HG02642 (cell line): ENCODE results near the gene SHISAL1.
"Not testable (repeated sequence)": the region's sequence is repeated elsewhere in the genome, so short reads cannot be mapped to it uniquely, and the experiment has no call there.

Source experiments
- ATAC-seq: cut with Tn5 transposase; IDR thresholded peaks from one replicate; pipeline ENCODE4 v1.9.1; 2021; ENCODE audit warnings: mild to moderate bottlenecking; ENCODE audit not compliant: unreplicated experiment, poor library complexity

SHISAL1 gene

DNA sequence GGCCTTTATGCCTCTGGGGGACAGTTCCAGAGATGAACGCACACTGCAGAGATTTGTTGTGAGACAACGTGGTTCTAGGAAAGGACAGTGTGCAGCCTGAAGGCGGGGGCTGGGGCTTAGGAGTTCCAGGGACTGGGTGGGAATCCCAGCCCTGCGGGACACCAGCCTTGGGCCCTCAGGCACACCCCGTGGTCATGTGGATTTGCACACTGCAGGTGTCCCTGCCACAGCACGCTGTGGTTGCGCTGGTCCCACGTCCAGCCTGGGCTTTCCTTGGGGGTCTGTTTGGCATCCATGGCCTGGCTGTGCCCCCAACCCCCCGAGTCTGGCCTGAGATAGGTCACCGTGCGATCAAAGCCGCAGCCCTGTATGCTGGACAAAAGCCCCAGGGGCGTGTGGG, 7.3 kb downstream of the SHISAL1 start:
- ATAC-seq, result no peak

DNA sequence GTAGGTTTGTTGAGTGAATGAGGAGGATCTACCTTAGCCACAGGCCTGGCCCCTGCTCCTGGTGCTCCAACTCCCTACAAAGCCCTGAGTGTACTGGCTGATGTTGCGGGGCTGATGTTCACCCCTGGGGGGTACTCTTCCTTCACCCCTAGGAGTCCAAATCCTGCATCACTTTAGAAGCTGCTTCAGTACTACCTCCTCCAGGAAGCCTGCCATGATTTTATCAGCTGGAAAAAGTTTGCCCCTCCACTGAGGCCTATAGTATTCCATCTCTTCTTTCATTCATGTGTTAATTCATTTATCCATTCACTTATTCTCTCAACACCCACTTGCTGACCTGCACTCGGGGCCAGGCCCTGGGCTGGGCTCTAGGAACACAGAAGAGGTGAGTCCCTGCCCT, 7.8 kb downstream of the SHISAL1 start:
- ATAC-seq, result no peak

DNA sequence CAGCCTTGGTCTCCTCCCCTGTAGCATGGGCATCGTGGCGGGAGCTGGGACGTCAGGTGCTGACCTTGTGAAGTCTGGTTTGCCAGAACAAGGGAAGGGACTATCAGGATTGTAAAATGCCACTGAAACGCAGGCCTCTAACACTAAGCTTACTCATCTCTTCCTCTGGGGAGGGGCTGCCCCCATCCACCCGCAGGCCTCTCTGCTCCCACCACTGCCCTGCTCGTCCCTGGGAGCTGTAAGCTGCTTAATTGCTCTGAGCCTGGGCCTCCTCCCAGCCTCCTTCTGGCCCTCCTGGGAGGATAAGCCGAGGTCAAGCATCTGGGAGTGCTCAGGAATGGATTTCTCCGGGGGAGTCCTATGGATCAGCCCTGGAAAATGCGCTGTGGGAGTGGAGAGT, 8.4 kb downstream of the SHISAL1 start:
- ATAC-seq, result no peak

GRCh38 chr22:44302363-44302762, 10.4 kb downstream of the SHISAL1 start:
- not testable (repeated sequence) for ATAC-seq

GRCh38 chr22:44301039-44301438, 11.7 kb downstream of the SHISAL1 start:
- no peak for ATAC-seq

DNA sequence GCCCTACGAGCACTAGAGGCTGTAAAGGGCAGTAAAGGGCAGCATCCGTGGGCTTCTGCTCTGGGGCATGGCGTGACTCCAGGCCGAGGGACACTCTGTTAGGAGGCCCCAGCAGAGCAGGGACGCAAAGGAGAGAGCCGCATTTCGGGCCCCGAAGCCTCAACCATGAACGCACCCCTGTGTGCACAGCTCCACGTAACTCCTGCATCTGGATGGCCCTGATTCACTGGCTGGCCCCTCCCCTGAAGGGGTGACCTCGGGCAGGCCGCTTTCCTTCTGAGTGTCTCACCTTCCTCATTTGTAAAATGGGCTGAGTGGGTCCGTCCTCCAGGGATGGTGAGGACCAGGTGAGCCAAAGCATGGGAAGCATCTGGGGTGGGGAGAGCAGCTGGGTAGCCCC, 13.6 kb downstream of the SHISAL1 start:
- no peak for ATAC-seq

GRCh38 chr22:44298406-44299091, 14.2 kb downstream of the SHISAL1 start:
- no peak for ATAC-seq

DNA sequence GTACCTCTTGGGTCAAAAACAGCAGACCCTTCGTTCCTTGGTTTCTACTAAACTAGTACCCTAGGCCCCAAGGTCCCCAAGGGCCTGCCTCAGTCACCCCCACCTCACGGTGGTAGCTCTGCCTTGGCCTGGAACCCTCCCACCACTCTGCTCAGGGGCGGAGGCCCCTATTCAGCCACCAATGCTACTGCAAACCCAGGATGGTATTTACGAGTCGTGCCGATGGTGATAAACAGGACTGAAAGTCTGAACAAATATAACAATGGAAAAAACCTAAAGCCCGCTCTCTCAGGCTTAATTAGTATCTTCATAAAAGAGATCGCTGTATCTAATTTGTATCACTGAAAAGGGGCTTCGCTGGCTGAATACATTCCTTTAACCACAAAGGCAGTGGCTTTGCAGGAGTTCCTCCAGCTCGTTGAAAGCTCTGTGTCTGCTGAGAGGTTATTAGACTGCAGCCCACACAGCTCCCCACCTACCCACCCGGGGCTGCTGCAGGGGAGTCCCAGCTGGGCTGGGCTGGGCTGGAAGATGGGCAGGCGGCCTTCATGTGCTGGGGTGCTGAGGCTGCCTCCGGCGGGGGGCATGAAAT, 15.2 kb downstream of the SHISAL1 start:
- no peak for ATAC-seq

- no peak for ATAC-seq
Observed at GRCh38 chr22:44295406-44295805, 17.3 kb downstream of the SHISAL1 start.

GRCh38 chr22:44293876-44294275, 18.9 kb downstream of the SHISAL1 start:
- no peak for ATAC-seq

GRCh38 chr22:44293034-44293433, 19.7 kb downstream of the SHISAL1 start:
- no peak for ATAC-seq

DNA sequence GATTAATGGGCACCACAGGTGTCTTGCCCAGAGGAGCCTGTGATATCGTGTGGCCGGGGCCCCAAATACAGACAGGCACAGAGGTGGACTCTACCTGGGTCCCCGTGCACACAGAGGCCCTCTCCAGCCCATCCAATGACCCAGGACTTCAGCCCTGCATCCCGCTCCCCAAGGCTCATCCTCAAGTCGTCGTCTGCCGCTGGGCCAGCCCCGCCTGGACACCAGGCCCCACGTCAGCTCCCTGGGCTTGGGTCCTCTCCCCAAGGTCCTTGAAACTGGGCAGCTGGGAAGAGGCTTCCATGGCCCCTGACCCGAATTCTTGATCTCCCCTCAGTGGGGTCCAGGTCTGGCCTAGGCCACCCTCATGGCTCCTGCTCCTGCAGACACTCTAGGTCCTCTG, 20.2 kb downstream of the SHISAL1 start:
- no peak for ATAC-seq

DNA sequence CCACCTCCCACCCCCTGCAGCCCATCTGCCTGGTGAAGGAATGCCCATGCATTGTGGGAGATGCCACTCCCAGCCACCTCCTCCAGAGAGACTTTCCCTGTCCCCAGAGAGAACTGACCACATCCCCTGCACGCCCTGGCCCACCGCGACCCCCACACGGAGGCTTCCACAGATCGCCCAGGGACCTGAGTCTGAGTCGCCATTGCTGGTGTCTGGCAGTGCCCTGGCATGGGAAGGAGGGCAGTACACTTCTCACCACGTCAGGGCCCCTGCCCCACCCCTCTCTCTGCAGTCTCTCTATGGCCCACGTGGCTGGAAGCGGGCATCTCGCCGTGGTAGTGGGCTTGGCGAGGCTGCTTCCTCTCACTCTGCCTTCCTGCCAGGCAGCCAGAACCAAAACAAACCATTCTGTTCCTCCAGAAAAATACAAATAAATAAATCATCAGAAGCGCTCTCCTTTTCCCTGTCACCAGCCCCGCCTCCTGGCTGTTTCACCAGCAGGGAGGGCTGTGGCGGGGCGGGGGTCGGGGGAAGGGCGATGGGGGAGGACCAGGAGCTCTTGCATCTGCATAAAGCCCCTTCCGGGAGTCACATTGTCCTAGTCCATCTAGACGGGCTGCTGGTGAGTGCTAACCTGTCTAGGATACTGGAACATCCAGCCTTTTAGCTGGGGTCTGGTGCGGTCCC, 20.9 kb downstream of the SHISAL1 start:
- no peak for ATAC-seq

GRCh38 chr22:44291265-44291664, 21.5 kb downstream of the SHISAL1 start:
- no peak for ATAC-seq

DNA sequence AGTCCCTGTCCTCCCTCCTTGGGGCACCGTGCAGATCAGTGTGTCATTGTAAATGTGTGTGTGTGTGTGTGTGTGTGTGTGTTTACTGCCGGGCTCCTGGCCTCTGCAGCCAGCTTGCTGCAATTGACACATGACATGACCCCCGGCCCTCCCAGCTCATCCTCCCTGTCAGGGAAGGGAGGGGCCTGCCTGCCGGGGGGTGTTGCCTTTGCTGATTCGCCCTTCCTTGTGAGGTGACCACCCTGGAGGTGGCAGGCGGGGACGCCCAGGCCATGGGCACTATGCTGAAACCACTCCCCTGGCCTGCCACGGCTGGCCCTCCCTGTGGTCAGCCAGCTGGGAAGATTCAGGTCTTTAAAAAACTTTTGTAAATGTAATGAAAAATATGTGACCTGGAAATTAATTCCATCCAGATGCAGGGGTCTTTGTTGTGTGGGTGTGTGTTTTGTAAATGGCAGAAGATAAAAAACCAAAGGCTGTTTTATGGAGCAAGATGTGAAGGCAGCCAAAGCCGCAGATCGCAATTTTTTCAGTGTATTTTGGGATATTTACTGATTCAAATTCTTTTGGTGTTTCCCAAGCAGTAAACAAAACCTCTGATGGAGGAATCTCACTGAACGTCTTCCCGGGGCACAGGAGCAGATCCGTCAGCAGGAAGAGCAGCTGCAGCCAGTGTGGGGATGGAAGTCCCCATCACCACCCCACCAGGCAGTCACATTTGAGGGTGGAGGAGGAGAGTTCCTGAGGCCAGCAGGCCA, 23.2 kb downstream of the SHISAL1 start:
- no peak for ATAC-seq

DNA sequence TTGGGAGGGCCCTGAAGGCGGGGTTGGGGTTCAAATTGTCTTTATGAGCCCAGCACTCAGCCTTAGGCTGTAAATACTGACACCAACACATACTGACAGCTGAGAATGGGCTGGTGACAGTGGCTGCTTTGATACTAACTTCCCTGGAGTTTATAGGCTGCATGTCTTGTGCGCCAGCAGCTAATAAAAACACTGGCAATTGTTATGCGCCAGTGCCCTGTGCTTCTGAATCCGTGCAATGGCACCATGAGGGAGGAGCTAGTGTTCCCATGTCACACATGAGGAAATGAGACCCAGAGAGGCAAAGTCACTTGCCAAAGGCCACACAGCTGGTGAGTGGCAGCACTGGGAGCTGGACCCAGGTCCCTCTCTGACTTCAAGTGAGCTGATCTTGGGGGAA, 23.8 kb downstream of the SHISAL1 start:
- ATAC-seq, result no peak

DNA sequence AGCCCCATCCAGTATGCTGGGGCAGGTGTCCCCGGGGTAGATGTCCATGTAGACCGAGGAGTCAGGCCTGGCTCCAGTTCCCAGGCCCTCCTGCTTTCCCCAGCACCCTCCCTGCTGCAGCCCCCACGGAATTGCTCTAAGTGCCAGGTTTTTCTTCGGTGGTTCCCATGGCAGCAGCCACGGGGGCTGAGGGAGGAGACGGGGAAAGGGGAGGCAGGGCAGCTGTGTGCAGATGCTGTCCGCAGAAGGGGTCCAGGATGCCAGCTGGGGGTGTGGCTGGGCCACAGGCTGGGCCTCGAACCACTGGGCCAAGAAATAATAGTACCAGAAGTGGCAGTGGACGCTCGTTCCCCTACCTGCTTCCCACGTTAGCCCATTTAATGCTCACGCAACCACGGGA, 25.0 kb downstream of the SHISAL1 start:
- no peak for ATAC-seq

DNA sequence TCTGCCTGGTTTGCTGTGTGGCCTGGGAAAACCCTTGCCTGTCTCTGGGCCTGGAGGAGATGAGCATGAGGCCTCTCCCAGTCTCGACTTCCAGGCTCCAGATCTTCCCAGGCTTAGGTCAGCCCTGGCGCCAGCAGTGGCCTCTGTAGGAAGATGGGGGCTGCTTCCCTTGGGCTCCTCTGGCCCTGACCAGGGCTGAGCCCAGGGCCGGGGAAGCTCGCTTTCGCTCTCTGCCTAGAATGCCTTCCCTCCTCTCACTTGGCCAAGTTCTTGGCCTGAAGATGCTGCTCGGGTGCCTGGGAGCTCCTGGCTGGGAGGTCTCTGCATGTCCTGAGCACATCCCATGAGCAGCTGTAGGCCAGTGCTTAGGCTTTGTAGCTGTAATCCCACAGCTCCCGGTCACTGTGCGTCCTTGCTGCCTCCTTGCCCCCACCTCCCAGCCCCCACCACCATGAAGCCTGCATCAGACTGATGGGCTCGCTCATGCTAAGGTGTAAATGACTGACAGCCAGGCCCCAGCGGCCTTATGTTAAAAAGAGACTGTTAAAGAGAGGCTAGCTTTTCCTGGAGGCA, 25.5 kb downstream of the SHISAL1 start:
- no peak for ATAC-seq

DNA sequence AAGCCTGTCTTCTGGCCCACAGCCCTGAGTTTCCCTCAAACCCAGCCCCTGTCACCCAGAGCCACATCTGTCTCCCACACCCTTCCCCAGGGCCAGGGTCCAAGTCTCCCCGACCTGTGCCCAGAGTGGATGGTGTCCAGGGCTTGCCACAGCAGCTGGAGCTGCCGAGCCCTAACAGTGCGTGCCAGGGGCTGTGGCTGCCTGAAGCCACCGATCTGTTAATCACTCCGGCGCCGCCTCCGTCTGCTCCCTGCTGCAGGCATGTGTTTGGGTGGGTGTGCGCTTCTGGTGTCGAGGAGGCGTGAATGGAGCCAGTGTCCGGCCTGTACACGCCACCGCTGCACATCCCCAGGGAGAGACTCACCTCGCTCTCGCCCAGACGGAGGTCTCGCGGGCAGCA, 26.1 kb downstream of the SHISAL1 start:
- ATAC-seq, result no peak

DNA sequence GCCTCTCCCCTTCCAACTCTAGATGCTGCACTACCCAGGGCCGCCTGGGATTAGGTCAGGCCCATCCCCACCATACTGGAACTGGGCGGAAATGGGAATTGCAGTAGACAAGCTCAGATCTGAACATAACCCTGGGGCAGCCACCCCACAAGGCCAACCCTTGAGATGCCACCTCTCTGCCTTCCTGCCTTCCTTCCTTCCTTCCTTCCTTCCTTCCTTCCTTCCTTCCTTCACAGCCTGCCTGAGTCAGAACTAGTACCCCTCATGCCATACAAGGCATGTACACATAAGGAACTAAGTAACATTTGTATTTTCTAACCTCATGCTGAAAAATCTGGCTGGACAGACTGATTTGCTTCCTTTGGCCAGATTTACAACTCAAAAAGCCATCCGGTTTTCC, 28.0 kb downstream of the SHISAL1 start:
- ATAC-seq, result no peak
